Measurements from ENCODE around the gene YRDC.

Gene YRDC

DNA sequence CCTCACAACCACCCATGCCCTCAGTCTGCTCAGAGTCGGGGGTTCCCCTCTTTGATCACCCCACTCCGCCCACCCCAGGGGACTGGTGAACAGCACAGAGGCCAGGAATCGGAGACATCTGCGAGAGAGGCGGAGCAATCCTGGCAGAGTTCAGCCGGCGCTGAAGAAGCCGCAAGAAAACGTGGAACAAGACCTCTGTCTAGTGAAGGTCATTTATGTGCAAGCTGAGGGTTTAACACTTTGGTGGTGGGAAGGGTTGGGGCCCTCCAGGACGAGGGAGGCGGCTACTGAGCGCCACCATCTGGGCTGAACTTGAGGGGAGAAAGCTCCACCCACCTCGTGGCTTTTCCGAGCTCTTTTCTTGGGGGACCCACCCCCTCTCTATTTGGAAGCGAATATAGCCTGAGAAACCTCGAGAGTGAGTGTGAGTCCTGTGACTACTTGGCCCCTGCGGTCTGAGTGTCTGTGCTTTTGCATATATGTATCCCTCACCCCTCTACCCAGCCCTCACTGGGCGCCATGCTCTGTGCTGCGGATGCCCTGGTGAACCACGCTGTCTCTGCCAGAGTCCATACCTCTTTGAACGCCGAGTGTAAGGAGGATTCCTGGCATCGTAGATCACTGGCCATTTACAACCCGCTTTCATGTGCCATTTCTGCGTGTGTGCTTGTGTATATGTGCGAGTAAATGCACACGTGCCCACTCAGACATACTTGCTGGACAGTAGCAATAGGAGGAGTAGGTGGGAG, 41.9 kb downstream of the YRDC start:
- no peak for DNase-seq

DNA sequence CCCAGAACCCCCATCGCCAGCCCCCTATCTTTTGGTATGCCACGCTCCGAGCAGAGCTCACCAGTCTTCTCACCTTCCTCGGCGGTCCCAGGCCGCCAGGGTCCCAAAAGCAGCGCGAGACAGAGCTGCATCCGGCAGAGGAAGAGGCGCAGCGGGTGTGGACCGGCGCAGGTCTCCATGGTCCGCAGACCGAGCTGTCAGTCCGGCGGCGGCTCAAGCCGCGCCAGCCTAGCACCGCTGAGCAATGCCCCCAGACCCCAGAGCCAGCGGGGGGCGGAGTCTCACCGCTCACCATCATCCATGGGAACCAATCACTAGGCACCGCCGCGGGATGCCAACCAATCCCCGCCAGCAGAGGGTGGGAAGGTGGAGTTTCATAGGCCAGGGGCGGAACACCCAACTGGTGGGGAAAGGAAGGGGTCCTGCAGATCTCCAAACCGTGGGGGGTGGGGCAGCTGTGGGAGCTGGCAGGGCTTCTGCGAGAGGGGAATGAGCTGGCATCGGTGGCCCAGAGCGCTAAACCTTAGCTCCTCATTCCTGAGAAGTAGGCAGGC, 43.0 kb downstream of the YRDC start, which contains the start of gene EPHA10:
TSS of gene EPHA10 (minus strand) at position 233 of the 554 bp plus-strand sequence. CDS start at position 179, 54 bp downstream.
- no peak for DNase-seq

DNA sequence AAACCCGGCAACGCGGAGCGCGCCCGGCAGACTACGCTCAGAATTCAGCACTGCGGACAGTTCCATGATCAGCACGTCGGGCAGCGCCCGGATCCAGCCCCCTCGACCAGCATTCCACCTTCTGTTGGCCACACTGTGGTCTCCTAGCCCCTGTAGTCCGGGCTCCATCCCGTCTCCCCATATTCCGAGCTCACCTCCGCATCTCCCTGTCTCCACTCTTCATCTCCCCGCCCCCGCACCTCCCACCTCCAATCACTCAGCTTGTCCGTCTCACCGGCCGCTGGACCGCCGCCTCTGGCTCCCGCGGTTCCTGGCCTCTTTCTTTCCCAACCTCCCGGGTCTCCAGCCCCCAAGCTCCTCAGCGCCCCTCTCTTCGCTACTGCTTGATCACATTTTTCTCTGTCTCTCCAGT, 43.6 kb downstream of the YRDC start:
- peak in 1 of 2 donors; percentile 42 for DNase-seq

DNA sequence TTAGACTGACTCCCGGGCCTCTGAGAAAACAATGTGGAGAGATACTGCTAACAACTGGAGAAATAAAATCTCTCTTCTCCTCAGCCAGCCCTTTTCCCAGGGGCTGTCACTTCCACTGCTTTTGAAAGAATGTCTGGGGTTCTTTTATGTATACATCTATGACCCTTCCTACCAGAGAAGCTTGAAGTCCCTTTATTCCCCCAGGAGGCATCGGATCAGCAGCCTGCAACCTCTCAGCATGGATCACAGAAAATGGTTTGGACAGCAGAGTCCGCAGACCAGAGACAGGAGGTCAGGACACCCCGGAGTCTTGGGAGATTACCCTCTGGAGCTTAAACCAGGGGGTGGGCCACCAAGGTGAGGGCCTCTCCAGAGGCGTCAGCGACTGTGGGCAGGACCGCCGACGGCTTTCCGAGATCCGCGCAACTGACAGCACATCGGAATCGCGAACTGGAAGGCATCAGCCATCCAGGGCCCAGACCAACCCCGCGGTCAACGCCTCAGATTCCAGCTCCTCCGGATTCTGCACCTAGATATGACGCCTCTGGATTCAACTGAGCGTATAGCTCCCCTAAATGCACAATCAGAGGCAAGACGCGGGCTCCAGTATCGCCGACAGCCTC, 44.1 kb downstream of the YRDC start:
- no peak for DNase-seq

DNA sequence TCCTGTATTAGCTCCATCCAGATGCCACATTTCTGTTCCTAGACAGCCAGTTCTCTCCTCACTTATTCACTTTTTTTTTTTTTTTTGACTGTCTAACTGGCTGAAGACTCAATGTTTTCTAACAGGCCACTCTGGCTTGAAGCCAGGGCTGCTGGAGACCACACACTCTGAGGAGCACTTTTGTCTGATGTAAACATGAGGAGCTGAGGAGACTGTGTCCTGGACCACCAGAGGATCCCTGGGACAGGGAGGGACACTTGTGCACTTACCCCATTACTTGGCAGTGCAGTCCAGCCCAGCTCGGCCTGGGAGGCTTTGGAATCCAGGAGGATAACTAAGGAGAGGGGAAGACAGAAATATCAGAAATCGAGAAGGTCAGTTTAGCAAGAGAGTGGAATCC, 45.5 kb downstream of the YRDC start:
- no peak for DNase-seq

DNA sequence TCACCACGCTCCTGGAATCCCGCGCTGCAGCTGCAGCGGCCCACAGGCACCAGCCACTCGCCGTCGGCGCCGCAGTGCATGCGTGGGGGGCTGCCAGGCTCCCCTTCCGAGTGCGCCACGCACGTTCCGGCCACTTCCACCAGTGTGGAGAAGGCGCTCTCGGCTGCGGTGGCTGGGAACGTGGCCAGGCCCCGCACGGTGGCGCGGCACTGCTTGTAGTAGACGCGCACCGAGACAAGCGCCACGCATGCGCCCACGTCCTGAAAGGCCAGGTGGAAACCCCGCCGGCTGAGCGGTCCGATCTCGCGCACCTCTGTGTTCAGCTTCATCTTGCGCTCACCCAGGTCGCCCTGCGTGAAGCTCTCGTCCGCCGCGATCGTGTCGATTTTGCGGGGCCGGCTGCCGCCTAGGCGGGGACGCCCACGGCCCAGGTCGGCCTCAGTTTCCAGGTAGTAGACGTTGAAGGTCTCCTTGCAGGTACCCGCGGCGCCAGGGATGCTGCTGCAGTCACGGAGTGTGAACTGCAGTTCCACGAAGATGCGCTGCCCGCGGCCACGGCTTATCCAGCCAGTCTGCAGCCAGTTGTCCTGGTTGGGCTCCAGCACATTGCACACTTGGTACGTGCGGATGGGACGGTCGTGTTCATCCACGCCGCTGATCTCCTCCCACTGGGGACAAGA, 46.5 kb downstream of the YRDC start:
- no peak for DNase-seq

DNA sequence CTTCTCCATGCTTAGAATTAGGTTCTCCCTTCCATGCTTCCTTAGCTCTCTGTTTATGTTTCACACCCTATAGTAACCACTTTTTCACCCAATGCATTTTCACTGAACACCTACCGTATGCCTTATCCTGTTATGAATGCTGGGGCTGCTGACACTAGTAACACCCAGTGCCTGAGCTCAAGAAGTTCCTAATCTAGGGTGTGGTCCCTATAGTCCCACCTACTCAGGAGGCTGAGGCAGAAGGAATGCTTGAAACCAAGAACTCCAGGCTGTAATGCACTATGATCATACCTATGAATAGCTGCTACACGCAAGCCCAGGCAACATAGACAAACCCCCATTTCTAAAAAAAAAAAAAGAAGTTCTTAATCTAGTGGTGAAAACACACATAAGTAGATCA, 48.6 kb downstream of the YRDC start:
- DNase-seq: no peak

DNA sequence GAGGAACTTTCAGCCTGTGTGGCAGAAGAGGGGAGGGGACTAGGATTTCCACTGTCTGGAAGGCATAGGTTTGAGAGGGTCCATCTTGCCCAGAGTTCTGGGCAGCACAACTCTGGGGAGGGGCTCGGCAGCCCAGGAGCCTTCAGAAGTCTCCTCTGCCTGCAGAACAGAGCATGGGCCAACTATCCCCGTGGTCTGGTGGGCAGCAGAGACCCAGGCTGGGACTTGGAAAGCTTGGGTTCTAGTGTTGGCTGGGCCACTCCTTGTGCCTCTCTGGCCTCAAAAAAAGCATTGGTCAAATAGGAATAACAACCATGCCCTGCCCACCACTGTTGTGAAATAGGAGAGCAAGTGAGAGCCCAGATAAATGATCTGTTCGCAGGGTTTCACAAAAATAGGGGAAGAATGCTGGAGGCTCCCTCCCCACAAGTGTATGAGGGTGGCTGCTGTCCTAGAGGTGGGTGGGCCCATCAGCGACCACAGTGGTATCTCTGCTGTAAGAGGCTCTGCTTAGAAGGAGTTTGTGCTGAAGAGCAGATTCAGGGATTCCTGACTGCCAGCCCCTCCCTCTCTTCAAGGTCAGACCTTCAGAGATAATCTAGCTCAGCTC, 52.0 kb downstream of the YRDC start:
- peak; percentile 42 to 56 for DNase-seq

DNA sequence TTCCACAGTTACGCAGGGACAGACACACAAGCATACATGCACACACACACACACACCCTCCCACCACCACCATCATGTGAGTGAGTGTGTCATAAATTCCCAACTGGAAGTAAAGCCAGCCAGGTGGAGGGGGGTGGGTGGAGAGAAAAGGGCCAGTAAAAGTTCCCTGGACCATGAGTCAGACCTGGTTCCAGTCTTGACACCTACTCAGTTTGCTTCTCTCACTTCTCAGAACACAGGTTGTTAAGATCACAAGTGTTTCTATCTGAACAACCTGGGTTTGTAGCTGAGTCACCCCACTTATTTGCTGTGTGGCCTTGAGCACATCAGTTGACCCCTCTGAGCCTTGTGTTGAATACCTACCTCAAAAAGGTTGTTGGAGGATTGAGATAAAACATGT, 52.7 kb downstream of the YRDC start:
- peak in 1 of 2 donors; percentile 40 for DNase-seq

DNA sequence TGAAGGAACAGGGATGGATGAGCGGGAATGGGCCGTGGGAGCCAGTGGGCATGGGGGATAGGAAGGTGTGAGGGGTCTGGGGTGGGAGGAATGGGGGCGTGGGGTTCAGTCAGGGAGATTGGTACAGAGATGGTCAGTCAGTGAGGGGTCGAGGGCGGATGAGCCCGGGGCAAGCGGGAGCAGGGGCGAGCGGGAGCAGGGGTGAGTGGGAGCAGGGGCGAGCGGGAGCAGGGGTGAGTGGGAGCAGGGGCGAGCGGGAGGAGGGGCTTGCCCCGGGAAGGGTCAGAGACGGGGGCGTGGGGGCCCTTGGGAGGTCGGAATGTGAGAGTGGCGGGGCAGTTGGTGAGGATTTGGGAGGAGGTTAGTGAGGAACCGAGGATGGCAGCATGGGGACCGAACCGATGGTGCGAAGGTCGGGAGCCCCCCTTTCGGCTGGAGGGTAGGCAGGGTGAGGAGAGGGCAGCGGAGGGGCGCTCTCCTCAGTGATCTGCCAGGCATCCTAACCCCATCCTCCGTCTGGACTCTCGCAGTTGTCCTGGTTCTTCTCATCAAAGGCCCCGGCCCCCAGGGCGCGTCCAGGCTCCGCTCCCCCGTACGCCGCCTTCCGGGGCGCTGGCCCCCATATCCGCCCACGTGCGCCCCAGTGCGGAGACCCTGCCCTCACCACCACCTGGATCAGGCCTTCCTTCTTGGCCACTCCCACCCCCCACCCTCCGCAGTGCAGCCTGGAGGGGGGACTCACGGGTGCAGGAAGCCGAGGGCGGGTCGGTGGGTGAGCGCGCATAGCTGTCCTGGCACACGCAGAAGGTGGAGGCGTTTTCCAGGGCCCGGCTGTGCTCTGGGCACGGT, 54.3 kb downstream of the YRDC start:
- DNase-seq: no peak

Data from inflammatory macrophage treated with lipopolysaccharide for 1 hour (primary cell).